ENCODE measurements around the gene TMC8.
"Not testable (repeated sequence)": the region's sequence is repeated elsewhere in the genome, so short reads cannot be mapped to it uniquely, and the experiment has no call there.

The TMC8 gene

GRCh38 chr17:78164748-78165607, 34.4 kb downstream of the TMC8 start:
- H3K4me3 ChIP-seq (ENCODE audit: control insufficient read depth, low read depth, low read length): no peak overlapping the region
- TF ChIP-seq CTCF (conservative IDR thresholded peaks at IDR 0.05; ENCODE audit: control insufficient read depth, insufficient read depth, low read depth, low read length): no peak
- DNase-seq (ENCODE audit: low read depth): no peak

DNA sequence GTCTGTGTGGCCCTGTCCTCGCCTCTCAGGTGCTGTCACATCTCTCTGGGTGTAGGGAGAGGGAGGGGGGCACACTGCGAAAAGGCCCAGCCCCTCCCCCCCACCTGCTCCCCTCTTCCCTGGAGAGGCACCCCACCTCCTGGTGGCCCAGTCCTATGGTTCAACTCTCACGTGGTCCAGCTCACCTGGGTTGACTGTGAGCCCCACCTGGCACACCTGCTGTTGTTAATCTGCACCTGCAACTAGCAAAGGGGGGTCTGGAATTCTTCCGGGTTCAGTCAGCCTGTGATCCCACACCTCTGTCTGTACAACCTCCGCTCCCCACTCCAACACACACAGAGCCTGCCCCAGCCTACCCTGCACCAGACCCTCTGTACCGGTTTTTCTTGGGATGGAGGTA, 35.8 kb downstream of the TMC8 start:
- no peak for DNase-seq (ENCODE audit: low read depth)
- H3K4me3 ChIP-seq (ENCODE audit: control insufficient read depth, low read depth, low read length): no peak overlapping the region
- no peak for TF ChIP-seq CTCF (conservative IDR thresholded peaks at IDR 0.05; ENCODE audit: control insufficient read depth, insufficient read depth, low read depth, low read length)

- TF ChIP-seq CTCF (conservative IDR thresholded peaks at IDR 0.05; ENCODE audit: control insufficient read depth, insufficient read depth, low read depth, low read length): no peak
- no peak for DNase-seq (ENCODE audit: low read depth)
- peak within 1 kb of the TSS; percentile 28 for H3K4me3 ChIP-seq (ENCODE audit: control insufficient read depth, low read depth, low read length)
Measured at GRCh38 chr17:78168242-78168902, 37.8 kb downstream of the TMC8 start, which contains the start of gene SYNGR2. TSS of gene SYNGR2 (plus strand) at chr17:78168581. CDS start at chr17:78168617, 36 bp downstream.

DNA sequence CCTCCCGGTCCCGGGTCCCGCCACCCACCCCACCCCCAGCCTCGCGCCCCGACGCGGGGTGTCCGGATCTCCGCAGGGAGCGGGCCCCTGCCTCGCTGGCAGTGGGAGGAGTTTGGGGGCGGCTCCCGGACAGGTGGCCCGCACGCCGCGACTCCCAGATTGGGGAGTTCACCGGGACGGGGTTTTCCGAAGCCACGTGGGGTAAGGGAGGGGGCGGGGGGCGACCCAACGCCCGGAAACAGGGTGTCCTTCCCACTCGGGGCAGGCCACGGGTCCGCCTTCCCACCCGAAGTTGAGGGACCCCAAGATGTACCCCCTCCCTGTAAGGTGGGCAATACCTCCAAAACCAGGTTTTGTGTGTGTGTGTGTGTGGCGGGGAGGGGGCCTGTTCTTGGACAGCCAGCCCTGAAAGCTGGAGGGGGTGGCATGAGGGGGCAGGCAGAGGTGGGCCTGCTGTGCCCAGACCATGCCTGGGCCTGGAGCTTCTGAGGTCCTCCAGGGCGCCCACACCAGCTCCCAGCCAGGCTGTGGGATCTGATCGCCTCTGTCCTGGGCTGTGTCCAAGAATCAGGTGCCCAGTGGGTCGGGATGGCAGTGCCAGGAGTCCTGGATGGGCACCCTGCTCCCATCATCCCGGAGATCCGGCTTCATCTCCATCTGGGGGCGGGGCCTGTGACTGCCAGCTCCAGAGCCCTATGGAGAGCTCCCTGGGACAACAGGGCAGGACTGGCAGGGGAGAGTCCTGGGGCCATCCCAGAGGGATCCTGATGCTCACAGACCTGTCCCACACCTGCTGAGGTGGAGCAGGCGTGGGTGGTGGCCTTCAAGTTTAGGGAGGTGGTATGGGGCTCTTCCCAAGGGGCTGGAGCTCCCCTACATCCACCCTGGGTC, 38.6 kb downstream of the TMC8 start:
- no peak for TF ChIP-seq CTCF (conservative IDR thresholded peaks at IDR 0.05; ENCODE audit: control insufficient read depth, insufficient read depth, low read depth, low read length)
- peak overlapping the region; percentile 28 for H3K4me3 ChIP-seq (ENCODE audit: control insufficient read depth, low read depth, low read length)
- DNase-seq (ENCODE audit: low read depth): no peak

DNA sequence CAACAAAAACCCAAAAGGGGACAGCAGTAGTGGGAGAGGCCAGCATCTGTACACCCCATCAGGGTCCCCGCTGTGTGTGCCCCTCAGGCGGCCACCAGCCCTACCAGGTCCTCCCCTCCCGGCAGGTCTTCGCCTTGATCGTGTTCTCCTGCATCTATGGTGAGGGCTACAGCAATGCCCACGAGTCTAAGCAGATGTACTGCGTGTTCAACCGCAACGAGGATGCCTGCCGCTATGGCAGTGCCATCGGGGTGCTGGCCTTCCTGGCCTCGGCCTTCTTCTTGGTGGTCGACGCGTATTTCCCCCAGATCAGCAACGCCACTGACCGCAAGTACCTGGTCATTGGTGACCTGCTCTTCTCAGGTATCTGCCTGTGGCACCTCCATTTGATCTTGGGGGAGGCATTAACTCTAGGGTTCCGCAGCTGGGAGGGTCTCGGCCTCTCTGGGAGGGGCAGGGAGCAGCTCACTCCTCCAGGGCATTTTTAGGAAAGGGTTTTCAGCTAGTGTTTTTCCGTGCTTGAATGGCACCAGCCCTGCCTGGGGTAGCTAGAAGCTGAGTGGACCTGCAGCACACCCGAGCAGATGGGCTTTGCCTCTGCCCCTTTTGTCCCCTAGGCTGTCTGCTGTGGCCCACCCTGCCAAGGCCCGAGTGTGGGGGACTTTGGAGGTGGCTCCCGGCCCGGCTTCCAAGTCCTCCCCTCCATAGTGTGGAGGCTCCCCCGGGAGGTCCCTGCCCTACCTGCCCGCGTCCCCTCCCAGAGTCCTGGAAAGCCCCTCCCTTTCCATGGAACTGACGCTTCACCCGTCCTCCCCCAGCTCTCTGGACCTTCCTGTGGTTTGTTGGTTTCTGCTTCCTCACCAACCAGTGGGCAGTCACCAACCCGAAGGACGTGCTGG, 40.4 kb downstream of the TMC8 start:
- no peak overlapping the region for H3K4me3 ChIP-seq (ENCODE audit: control insufficient read depth, low read depth, low read length)
- DNase-seq (ENCODE audit: low read depth): no peak
- no peak for TF ChIP-seq CTCF (conservative IDR thresholded peaks at IDR 0.05; ENCODE audit: control insufficient read depth, insufficient read depth, low read depth, low read length)

DNA sequence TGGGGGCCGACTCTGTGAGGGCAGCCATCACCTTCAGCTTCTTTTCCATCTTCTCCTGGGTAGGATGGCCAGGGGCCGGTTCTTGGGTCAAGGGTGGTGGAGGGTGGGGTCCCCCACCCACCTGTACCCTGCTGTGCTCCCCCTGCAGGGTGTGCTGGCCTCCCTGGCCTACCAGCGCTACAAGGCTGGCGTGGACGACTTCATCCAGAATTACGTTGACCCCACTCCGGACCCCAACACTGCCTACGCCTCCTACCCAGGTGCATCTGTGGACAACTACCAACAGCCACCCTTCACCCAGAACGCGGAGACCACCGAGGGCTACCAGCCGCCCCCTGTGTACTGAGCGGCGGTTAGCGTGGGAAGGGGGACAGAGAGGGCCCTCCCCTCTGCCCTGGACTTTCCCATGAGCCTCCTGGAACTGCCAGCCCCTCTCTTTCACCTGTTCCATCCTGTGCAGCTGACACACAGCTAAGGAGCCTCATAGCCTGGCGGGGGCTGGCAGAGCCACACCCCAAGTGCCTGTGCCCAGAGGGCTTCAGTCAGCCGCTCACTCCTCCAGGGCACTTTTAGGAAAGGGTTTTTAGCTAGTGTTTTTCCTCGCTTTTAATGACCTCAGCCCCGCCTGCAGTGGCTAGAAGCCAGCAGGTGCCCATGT, 41.1 kb downstream of the TMC8 start:
- DNase-seq (ENCODE audit: low read depth); H3K4me3 ChIP-seq (ENCODE audit: control insufficient read depth, low read depth, low read length): not testable (repeated sequence)
